ENCODE measurements around the gene CTSV.
A peak's percentile ranks its signal among the peaks of the same experiment; 100 is the strongest.
"Not testable (repeated sequence)": the region's sequence is repeated elsewhere in the genome, so short reads cannot be mapped to it uniquely, and the experiment has no call there.

CTSV gene

DNA sequence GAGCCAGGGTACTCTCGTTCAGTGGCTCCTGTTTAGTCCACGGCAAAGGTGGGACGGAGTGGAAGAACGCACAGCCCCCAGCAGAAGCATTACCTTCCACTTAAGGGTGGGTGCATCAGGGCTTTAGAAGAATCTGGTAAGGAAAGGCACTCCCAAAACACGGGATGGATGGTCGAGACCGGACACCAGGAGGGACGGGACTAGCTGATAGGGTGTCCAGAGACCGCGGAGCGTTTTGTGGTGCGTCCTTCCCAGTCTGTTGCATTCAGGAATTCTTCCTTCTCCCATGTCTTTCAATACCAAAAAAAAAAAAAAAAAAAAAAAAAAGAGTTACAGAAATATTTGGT, 545 bp upstream of the CTSV start:
- H3K4me3 ChIP-seq (ENCODE audit: low read depth, low read length): peak overlapping the region; percentile 65
- peak; percentile 60 for DNase-seq (ENCODE audit: low read depth)
- TF ChIP-seq, protein P1, sequence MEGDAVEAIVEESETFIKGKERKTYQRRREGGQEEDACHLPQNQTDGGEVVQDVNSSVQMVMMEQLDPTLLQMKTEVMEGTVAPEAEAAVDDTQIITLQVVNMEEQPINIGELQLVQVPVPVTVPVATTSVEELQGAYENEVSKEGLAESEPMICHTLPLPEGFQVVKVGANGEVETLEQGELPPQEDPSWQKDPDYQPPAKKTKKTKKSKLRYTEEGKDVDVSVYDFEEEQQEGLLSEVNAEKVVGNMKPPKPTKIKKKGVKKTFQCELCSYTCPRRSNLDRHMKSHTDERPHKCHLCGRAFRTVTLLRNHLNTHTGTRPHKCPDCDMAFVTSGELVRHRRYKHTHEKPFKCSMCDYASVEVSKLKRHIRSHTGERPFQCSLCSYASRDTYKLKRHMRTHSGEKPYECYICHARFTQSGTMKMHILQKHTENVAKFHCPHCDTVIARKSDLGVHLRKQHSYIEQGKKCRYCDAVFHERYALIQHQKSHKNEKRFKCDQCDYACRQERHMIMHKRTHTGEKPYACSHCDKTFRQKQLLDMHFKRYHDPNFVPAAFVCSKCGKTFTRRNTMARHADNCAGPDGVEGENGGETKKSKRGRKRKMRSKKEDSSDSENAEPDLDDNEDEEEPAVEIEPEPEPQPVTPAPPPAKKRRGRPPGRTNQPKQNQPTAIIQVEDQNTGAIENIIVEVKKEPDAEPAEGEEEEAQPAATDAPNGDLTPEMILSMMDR (conservative IDR thresholded peaks at IDR 0.05; ENCODE audit: low read depth, low read length): no peak

DNA sequence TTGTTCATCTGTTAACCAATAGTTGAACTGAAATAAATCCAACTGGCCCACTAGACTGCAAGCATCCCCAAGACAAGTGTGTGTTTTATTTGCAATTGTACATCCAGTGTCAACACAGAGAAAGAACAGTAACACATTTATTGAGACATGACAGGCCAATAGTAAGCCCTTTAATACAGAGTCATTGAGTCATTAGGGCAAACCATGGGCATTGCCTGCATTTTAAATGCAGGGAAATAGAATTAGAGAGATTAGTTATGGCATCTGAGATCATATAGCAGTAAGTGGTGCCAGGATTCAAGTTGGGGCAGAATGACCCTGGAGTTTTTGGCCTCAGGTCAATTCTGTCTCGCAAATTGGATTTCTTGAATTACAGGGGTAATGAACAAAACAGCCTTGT, 15.4 kb downstream of the CTSV start:
- not testable (repeated sequence) for DNase-seq (ENCODE audit: low read depth); H3K4me3 ChIP-seq (ENCODE audit: low read depth, low read length)

DNA sequence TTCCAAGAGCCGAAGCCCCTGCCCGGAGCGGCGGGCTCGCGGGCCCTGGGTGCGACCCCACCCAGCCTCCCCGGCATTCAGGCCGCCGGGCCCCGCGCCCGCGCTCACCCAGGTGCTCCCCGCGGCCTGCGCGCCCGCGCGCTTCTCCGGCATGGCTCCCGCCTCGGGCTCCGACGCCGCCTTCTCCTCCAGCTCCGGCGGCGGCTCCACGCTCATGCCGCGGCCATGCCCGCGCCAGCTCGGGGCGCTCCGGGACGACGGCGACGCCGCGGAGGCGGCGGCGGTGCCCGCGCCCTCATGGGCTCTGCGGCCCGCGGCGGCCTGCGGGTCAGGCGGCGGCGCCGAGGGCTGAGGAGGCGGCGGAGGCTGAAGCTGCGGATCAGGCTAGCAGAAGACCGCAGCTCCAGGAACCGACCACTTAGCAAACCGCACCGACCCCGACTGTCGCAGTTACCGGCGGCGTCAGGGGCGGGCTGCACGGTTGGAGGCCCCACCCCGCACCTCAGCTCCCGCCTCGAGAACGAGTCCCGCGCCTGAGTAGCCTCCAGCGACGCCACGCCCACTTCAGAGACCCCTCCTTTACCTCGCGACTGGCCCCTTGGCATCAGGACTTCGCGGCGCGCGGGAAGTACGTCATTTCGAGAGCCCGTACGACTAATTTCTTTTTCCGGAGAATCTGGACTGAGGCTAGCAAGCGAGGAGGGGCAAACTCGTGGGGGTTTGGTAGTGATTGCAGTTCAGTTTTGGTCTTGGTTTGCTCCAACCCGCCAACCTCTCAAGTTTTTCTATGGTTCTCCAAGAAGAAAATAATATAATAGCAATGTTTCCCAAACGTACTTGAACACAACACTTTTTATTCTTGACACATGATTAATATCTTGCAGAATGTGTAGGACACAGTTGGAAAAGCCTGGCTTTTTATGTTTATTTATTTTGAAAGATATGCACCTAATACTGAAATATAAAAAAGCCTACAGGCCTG, 25.5 kb downstream of the CTSV start:
- peak; percentile 63 for DNase-seq (ENCODE audit: low read depth)
- peak overlapping the region; percentile 72 for H3K4me3 ChIP-seq (ENCODE audit: low read depth, low read length)

DNA sequence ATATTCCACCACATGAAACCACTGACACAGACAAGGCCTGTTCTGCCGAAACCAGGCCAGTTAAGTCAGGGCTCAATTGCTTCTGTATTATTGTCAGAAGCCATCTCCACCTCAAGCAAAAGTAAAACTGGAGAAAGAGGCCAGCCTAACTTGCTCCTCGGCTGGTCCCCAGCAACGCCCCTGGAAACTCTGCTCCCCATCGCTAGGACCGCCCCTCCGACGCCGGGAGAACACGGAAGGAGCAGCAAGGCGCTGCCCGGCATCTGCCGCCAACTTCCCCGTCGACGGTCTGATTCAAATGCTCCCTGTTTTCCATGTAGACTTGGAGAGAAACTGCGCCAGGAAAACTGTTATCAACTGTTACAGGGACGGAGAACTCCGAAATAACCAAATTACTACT, 26.3 kb downstream of the CTSV start:
- DNase-seq (ENCODE audit: low read depth): peak; percentile 20

DNA sequence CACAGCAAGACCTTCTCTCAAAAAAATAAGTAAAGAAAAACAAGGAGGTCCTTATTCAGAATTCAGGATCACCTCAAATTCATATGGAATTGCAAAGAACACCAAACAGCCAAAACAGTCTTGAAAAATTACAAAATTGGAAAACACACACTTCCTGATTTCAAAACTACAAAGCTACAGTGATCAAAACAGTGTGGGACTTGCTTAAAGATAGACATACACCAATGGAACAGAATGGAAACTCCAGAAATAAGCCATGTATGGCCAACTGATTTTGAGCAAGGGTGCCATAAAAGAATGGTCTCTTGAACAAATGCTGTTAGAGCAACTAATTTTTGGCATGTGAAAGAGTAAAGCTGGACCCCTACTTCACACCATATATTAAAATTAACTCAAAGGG, 36.7 kb downstream of the CTSV start:
- not testable (repeated sequence) for DNase-seq (ENCODE audit: low read depth); H3K4me3 ChIP-seq (ENCODE audit: low read depth, low read length)

More for the DNA sequence above, 26.3 kb downstream of the CTSV start:
- H3K4me3 ChIP-seq (ENCODE audit: low read depth, low read length): peak overlapping the region; percentile 72

DNA sequence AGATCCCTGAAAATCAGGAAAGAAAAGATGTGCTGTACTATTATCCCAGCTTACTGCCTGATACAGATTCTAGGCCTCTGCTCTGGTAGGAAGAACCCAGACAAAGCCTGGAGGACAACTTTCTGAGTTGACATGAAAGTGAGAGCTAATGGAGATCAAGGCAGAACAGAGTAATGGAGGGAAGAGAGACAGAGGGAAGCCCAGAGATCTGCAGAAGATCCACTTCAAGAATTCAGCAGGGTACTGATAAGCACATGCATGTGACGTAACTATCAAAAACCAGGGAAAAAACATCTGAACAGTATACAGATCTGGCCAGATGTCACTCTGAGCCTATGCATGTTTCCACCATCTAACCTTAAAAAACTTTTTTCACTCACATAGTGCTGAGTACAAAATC, 37.6 kb downstream of the CTSV start:
- not testable (repeated sequence) for H3K4me3 ChIP-seq (ENCODE audit: low read depth, low read length); DNase-seq (ENCODE audit: low read depth)

DNA sequence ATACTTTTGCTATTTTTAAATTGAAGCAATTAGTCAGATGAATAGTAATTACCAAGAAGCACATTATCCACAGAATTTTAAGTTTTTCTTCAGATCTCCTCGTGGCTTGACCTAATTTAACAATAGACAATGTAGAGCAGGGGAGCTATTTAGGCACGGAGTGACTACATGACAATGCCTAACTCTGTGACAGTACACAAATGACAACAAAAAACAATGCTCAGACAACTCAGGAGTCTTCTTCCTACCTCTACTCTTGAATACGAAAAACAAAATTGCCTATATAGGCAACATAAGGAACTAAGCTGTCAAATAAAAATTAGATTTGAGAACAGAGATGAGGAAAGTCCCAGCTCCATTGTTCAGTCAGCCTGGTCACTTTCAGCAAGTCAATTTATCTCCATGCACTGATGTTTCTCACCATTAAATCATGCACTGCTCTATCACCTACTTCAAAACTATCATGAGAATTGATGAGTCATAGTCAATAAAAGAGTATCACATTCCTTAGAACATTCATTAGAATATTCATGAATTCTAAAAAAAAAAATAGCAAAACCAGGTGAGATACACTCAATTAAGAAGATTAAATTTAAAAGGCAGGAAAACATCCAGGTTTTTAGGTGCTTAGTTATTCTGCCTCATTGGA, 38.7 kb downstream of the CTSV start:
- H3K4me3 ChIP-seq (ENCODE audit: low read depth, low read length): not testable (repeated sequence)

DNA sequence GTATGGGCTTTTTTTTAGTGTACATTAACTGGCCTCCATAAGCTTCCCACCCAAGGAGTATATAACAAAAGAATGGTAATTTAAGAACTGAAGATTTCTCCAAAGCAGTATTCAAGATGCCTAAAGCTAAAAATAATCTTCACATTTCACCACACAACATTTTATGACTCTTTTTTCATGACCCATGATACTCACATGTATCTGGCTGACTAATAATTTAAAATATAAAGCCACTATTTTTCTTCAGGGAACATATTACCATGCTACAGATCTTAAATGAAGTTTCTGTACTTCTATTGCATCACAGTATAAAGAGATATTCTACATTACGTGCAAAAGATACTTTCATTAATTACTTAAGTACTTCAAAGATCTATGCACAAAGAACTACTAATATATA, 39.2 kb downstream of the CTSV start:
- not testable (repeated sequence) for H3K4me3 ChIP-seq (ENCODE audit: low read depth, low read length); DNase-seq (ENCODE audit: low read depth)

More for the DNA sequence above, 38.7 kb downstream of the CTSV start:
- DNase-seq (ENCODE audit: low read depth): not testable (repeated sequence)

DNA sequence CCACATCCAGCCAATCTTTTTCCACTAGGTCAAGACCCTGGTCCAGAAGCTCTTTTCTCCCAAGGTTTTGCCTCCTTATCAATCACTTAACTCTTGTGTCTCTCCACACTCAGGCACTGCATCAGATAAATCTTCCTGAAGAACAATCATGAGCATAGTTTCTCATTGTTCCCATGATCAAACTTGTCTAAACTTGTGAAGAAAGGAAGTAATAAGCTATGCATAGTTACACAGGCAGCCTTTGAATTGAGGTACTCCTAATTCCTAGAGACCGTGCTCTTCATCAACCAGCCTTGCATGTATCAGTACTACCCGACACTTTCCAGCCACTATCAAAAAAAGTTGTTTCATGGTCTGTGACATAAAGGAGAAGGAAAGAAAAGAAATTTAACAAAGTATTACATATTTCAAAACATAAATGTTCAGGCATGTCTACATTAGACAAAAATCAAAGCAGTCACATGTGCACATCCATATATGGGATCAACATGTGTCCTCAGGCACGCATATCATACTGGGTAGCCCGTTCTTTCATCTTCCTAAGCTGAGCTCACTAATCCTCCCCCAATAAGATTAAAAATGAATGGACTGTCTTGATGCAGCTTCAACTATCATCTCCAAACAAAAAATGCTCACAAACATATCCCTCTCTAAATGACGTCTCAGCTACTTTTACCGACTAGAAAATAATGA, 41.8 kb downstream of the CTSV start:
- not testable (repeated sequence) for H3K4me3 ChIP-seq (ENCODE audit: low read depth, low read length); DNase-seq (ENCODE audit: low read depth)

DNA sequence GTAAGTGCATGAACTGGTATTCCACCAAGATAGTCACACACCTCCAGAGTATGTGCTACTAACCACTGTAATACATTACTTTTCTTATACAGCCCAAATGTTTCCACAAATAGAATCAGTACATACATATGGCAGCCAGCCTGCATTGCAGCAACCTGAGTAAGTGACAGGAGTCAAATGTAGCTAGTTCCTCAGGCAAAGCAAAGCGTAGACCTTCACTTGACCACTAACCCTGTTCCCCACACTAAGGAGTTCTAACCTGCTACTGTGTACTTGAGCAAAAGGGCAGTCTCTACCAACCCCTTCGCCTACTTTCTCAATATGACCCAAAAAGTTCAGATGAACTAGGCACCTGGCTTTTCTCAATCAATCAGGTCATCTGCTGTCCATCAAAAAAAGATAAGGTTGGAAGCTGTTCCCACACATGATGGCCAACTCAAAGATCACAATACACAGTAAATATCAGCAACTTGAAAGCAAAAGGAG, 44.4 kb downstream of the CTSV start:
- H3K4me3 ChIP-seq (ENCODE audit: low read depth, low read length); DNase-seq (ENCODE audit: low read depth): not testable (repeated sequence)

DNA sequence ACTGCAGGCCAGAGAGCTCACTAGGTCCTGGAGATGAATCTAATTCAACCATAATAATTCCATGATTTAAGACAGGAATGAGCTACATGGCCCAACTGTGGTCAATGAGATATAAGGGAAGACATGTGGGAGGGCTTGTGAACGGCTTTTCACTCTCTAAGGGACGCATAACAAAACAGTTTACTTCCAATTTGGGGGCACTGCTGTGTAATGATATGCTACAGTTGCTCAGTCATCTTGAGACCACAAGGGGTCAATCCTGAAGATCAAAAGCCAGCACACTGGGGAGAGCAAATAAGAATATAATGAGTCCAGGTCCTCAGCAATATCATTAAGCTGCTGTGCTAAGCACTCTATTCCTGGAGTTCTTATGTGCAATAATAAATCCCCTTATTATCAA, 46.6 kb downstream of the CTSV start:
- DNase-seq (ENCODE audit: low read depth): not testable (repeated sequence)

DNA sequence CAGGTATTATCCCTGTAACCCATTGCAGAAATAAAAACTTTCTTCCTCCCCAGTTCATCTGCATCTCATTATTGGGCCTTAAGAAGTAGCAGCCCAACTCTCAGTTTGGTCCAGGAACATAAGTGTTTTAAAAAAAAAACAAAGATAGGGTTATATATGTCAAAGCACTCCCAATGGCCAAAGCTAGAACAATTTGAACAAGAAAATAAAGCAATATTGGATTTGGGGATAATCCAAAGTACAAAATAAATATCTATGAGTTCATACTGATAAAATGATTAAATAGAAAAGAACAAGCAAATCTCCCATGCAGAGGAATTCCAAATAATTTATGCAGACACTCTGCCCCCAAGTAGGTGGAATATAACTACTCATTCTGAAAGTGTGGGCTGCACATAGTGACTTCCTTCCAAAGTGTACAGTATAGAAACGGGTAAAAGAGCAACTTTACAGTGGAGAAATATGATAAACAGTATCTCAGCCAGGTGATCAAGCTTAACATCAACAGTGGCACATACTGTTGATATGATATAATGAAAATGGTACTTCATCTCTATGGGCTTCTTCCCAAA, 49.1 kb downstream of the CTSV start:
- not testable (repeated sequence) for H3K4me3 ChIP-seq (ENCODE audit: low read depth, low read length); DNase-seq (ENCODE audit: low read depth)

More for the DNA sequence above, 46.6 kb downstream of the CTSV start:
- not testable (repeated sequence) for H3K4me3 ChIP-seq (ENCODE audit: low read depth, low read length)

DNA sequence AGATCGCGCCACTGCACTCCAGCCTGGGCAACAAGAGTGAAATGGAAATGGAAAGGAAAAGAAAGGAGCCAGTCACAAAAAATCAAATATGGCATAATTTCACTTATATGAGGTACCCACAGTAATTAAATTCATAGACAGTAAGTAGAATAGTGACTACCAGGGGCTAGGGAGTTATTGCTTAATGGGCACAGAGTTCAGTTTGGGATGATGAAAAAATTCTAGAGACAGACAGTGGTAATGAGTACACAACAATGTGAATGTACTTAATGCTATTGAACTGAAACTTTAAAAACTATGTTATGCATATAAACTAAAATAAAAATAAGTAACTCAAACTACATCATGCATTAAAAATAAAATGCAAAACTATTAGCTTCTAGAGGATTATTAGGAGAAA, 54.1 kb downstream of the CTSV start:
- not testable (repeated sequence) for DNase-seq (ENCODE audit: low read depth); H3K4me3 ChIP-seq (ENCODE audit: low read depth, low read length)

DNA sequence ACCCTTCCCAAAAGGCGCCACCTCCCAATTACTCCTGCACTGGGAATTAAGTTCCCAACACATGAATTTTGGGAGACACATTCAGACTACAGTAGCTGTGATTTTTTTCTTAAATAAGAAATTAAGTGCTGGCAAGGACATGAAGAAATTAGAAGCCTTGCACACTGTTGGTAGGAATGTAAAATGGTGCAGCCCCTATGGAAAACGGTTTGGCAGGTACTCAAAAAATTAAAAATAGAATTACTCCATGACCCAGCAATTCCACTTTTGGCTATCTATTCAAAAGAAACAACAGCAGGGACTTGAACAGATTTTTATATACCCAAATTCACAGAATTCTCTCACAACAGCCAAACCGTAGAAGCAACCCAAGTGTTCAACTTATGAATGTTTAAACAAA, 54.8 kb downstream of the CTSV start:
- not testable (repeated sequence) for H3K4me3 ChIP-seq (ENCODE audit: low read depth, low read length); DNase-seq (ENCODE audit: low read depth)

DNA sequence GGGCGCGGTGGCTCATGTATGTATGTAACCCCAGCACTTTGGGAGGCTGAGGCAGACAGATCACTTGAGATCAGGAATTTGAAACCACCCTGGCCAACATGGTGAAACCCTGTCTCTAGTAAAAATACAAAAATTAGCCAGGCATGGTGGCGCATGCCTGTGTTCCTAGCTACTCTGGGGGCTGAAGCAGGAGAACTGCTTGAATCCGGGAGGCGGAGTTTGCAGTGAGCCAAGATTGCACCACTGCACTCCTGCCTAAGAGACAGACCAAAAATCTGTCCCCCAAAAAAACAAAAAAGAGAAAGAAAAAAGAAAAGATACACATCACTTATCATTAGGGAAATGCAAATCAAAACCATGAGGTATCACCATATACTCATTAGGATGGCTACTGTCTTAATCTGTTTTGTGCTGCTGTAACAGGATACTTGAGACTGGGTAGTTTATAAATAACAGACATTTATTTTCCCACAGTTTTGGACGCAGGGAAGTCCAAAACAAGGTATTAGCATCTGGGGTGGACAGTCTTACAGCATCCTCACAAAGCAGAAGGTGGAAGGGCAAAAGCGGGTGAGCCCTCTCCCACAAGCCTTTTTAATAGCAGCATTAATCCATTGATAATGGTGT, 55.3 kb downstream of the CTSV start:
- DNase-seq (ENCODE audit: low read depth); H3K4me3 ChIP-seq (ENCODE audit: low read depth, low read length): not testable (repeated sequence)
